Right lobe of liver (tissue), 4 donors: ENCODE measurements around the gene PTP4A2.

ENCODE experiments used
- POLR2A ChIP-seq: fragments of 450-650 bp; IDR thresholded peaks from one replicate; pipeline ENCODE4 v1.6.1; 2017; ENCODE audit warnings: antibody characterized with exemption, mild to moderate bottlenecking
- TF ChIP-seq, protein P1 (sequence below), 4 donors: fragments of 200-600 bp in 3 of 4; fragments of 450-650 bp in 1 of 4; IDR thresholded peaks; one replicate each; pipeline versions ENCODE4 v1.5.1 to v1.8.0; 2016 to 2022; ENCODE audit warnings: antibody characterized with exemption in 4 of 4, mild to moderate bottlenecking in 2 of 4
- donor health status: DM: no; HTN: no; CAD: no.
- donor health status: DM: no; HTN: no; CAD: no.
- donor health status: DM: no; HTN: yes; CAD: no.

GRCh38 chr1:31897526-31898100 is 40.6 kb downstream of the PTP4A2 start:
- TF ChIP-seq, protein P1, sequence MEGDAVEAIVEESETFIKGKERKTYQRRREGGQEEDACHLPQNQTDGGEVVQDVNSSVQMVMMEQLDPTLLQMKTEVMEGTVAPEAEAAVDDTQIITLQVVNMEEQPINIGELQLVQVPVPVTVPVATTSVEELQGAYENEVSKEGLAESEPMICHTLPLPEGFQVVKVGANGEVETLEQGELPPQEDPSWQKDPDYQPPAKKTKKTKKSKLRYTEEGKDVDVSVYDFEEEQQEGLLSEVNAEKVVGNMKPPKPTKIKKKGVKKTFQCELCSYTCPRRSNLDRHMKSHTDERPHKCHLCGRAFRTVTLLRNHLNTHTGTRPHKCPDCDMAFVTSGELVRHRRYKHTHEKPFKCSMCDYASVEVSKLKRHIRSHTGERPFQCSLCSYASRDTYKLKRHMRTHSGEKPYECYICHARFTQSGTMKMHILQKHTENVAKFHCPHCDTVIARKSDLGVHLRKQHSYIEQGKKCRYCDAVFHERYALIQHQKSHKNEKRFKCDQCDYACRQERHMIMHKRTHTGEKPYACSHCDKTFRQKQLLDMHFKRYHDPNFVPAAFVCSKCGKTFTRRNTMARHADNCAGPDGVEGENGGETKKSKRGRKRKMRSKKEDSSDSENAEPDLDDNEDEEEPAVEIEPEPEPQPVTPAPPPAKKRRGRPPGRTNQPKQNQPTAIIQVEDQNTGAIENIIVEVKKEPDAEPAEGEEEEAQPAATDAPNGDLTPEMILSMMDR (IDR thresholded peaks at IDR 0.05): no peak
- TF ChIP-seq POLR2A: no peak
